ENCODE data around the gene SSB.

- TF ChIP-seq CTCF (IDR thresholded peaks at IDR 0.05) (no peak), ZFX (IDR thresholded peaks at IDR 0.05; ENCODE audit: borderline replicate concordance) (no peak)
These were observed 60.8 kb downstream of the SSB start for GRCh38 chr2:169859423-169859822.
